D341Med (cell line): ENCODE results near the gene TP53I3.
A peak's percentile ranks its signal among the peaks of the same experiment; 100 is the strongest.
"Not testable (repeated sequence)": the region's sequence is repeated elsewhere in the genome, so short reads cannot be mapped to it uniquely, and the experiment has no call there.

Source experiments
- DNase-seq: peaks from one replicate; pipeline ENCODE4 v3.0.0; 2012; ENCODE audit warnings: low spot score

Gene TP53I3

GRCh38 chr2:24100732-24101131 lies 16.1 kb upstream of the TP53I3 start:
- DNase-seq, result not testable (repeated sequence)

GRCh38 chr2:24095171-24095677 lies 10.6 kb upstream of the TP53I3 start:
- DNase-seq, result not testable (repeated sequence)

DNA sequence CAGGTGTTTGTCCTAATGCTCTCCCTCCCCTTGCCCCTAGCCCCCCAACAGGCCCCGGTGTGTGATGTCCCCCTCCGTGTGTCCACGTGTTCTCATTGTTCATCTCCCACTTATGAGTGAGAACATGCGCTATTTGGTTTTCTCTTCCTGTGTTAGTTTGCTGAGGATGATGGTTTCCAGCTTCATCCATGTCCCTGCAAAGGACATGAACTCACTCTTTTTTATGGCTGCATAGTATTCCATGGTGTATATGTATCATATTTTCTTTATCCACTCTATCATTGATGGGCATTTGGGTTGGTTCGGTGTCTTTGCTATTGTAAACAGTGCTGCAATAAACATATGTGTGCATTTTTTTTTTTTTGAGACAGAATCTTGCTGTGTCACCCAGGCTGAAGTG lies 8.6 kb upstream of the TP53I3 start:
- DNase-seq, result not testable (repeated sequence)

DNA sequence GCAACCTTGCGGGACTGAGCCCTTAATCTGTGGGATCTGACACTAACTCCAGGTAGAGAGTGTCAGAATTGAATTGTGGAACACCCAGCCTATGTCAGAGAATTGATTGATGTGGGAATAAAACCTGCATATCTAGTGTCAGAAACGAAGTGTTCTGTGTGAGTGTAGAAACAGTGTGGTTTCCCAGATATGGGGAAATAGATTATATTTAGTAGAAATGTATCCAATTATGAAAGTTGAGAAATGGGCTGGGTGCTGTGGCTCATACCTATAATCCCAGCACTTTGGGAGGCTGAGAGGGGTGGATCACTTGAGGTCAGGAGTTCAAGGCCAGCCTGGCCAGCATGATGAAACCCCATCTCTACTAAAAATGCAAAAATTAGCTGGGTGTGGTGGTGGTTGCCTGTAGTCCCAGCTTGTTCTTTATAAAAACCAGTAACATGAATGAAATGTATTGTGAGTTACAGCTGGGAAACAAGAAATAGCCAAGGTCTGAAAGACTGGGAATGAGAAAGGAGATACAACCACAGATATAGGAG lies 4.3 kb upstream of the TP53I3 start:
- DNase-seq, result no peak

GRCh38 chr2:24087032-24087431 lies 2.4 kb upstream of the TP53I3 start:
- DNase-seq, result no peak

DNA sequence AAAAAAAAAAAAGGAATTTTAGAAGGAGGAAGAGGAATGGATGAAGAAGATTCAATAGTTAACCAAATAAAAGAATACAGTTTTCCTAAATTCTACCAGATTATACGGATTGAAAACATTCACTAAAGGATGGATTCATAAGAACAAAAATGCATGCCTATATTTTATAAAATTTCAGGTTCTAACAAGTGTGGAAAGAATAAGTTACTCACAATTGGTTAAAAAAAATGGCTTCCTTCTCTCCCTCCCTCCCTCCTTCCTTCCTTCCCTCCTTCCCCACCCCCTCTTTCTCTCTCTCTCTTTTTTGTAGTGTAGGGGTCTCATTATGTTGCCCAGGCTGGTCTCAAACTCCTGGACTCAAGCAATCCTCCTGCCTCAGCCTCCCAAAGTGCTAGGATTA lies 1.6 kb upstream of the TP53I3 start:
- no peak for DNase-seq

DNA sequence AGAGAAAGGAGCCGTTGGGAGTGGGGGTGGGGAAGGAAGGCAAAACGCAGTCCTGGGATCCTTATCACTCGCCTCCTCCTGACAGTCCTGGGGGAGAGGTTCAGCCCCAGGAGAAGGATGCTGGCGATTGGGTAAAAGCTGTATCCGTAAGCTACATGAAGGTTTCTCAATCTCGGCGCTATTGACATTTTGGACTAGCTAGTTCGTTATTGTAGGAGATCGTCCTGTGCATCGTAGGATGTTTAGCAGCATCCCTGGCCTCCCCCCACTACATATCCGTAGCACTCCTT lies 511 bp upstream of the TP53I3 start:
- no peak for DNase-seq

- DNase-seq, result peak; percentile 82
These were observed 858 bp downstream of the TP53I3 start for GRCh38 chr2:24083567-24084385.

- no peak for DNase-seq
These were observed 1.7 kb downstream of the TP53I3 start for GRCh38 chr2:24082787-24083566.

DNA sequence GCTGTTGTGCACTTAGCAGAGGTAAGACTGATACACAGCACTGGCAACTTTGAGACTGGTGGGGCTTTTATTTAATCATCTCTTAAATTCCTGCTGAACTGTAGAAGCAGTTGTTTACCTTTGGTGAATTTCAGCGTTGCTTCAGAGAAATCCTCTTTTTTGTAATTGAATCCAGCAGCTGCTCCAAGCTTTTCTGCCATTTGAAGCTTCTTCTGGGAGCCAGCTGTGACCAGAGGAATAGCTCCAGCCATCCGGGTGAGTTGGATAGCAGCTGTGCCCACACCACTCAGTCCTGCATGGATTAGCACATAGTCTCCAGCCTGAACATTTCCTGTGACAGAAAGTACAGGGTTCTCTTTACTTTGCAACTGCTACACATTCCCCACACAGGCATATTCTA lies 3.9 kb downstream of the TP53I3 start:
- DNase-seq, result no peak

DNA sequence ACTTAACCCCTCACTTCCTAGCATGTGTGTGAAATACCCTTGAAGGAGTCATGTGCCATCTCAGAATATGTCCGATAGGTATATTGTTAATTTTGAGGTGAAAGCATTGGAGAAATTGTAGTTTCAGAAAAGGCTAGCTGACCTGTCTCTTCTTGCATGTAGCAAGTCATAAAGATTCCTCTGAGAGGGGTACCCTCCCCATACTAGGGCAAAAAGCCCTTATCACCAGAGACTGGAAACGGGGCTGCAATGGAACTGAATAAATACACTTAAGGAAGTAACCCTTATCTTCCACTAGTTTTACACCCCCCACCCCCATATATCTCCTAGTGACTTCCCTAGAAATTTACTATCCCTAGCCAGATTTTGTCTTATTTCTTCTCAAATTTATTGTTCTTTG lies 6.8 kb downstream of the TP53I3 start:
- DNase-seq, result no peak

GRCh38 chr2:24077535-24077877 lies 7.1 kb downstream of the TP53I3 start:
- no peak for DNase-seq

GRCh38 chr2:24076849-24077534 lies 7.6 kb downstream of the TP53I3 start:
- DNase-seq, result peak; percentile 37

DNA sequence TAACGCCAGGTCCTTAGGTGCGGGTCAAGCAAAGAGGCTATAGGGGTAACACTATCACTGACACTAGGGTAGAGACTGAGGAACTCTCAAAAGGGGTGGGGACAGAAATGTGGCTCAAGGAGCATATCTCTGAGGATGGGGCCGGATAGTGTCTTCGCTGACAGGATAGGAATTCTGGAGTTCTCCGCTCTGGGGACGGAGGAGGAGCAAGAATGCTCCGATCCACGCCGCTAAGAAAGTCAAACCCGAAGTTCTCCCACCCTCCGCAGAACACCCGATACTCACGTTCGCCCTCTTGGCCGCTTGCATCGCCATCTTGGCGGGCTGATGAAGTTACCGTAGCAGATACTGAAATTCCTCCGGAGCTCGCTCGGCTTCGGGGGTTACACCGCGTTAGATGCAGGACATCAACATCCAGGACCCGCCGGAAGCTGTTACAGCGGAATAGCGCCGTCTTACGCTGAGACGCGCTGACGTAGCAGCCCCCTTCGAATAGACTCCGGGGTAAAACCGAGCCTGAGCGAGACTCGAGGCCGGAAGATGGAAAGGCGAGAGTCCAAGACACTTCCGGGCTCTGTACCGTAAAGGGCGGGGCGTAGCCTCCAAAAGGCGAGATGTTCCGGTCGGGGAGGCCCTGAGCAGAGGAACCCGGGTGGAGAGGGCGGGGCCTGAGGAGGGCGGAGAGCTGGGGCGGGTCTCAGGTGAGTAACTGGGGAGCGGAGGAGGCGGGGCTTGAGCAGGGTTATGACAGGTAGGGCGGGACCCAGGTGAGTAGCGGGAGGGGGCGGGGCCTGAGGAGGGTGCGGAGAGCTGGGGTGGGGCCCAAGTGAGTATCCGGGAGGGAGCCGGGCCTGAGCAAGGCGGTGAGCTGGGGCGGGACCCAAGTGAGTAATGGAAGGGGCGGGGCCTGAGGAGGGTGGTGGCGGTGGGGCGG lies 8.5 kb downstream of the TP53I3 start, which contains the start of gene SF3B6:
Gene SF3B6, minus strand, starts transcription at position 412 of the 934 bp plus-strand sequence. Its CDS starts 97 bp downstream, at position 315.
- peak; percentile 91 for DNase-seq

DNA sequence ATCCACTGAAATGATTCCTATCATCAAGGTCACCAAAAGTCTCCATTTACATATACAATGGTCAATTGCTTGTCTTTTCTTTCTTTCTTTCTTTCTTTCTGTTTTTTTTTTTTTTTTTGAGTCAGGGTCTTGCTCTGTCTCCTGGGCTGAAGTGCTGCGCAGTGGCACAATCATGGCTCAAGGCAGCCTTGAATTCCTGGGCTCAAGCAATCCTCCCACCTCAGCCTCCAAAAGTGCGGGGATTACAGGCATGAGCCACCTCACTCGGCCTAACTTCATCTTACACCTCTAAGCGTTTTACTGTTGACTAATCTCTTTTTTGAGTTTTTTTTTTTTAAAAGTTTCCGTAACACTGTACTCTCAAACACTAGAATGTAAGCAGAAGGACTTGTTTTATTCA lies 9.4 kb downstream of the TP53I3 start:
- DNase-seq, result no peak

DNA sequence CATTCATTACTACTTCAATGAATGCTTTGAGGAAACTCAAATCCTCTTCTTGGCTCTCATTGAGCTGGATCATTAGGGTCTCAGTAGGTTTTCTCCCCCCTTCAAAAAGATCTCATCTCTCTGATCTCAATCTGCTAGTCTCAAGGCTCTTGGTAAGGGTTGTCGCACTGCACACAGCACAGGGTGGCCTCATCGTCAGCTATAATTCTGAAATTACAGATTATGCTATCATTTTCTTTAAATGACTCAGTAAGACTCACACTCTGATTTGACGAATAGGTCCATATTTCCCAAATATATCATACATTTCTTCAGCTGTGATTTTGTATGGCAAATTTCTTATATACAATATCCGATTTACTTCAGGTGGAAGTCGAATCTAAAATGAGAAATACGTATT lies 10.8 kb downstream of the TP53I3 start:
- DNase-seq, result no peak

DNA sequence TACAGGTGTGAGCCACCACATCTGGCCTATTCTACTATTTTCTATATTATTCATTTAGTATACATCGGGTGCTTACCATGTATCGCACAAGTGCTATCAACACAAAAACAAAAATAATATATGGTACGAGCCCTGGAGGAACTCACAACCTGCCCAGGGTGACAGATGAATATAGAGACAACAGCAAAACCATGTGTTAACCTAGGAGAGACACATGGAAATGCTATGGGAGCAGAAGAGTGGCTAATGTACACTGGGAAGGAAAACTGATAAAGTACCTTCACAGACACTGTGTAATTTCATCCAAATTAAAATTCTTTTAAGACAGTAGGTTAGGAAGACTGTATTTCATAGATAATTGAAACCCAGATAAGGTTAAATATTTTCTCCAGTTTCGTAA lies 12.4 kb downstream of the TP53I3 start:
- DNase-seq, result no peak

- no peak for DNase-seq
These were observed 19.3 kb downstream of the TP53I3 start for GRCh38 chr2:24065341-24065740.

- DNase-seq, result no peak
These were observed 25.9 kb downstream of the TP53I3 start for GRCh38 chr2:24058564-24059271.

- DNase-seq, result no peak
These were observed 28.9 kb downstream of the TP53I3 start for GRCh38 chr2:24055750-24056149.
